H9 (cell line): ENCODE data around the gene ACAD10. TPM values are rescaled to one million over a fixed set of nuclear protein-coding genes. Genes with fewer than 3 reads are reported as not detected.

Experiments used
- DNase-seq: peaks from one replicate; pipeline ENCODE4 v3.0.0-alpha.2; 2017
- H2AFZ ChIP-seq: one replicate; pipeline ENCODE4 v1.6.1; 2013; ENCODE audit warnings: mild to moderate bottlenecking, low read length, control low read depth, moderate library complexity
- H2AK5ac ChIP-seq: 2 replicates; pipeline ENCODE4 v1.6.1; 2013; ENCODE audit warnings: low read length, control low read depth, mixed read lengths; ENCODE audit not compliant: insufficient read length
- H2BK120ac ChIP-seq: one replicate; pipeline ENCODE4 v1.6.1; 2013; ENCODE audit warnings: low read depth, mild to moderate bottlenecking, low read length, control low read depth, inconsistent platforms; ENCODE audit not compliant: poor library complexity, severe bottlenecking
- H2BK12ac ChIP-seq: 2 replicates; pipeline ENCODE4 v1.6.1; 2013; ENCODE audit warnings: low read length, control low read depth, mixed read lengths, low read depth; ENCODE audit not compliant: insufficient read length
- H2BK15ac ChIP-seq: 2 replicates; pipeline ENCODE4 v1.6.1; 2013; ENCODE audit warnings: low read depth, low read length, control low read depth
- H2BK20ac ChIP-seq: one replicate; pipeline ENCODE4 v1.6.1; 2013; ENCODE audit warnings: low read depth, mild to moderate bottlenecking, low read length, control low read depth, inconsistent platforms; ENCODE audit not compliant: poor library complexity, severe bottlenecking
- H2BK5ac ChIP-seq: 2 replicates; pipeline ENCODE4 v1.6.1; 2013; ENCODE audit warnings: low read length, control low read depth, mixed read lengths; ENCODE audit not compliant: insufficient read length
- H3K14ac ChIP-seq: 2 replicates; pipeline ENCODE4 v1.6.1; 2013; ENCODE audit warnings: low read length, control low read depth; ENCODE audit not compliant: insufficient read depth
- H3K18ac ChIP-seq: 2 replicates; pipeline ENCODE4 v1.6.1; 2013; ENCODE audit warnings: low read depth, mild to moderate bottlenecking, mixed read lengths, low read length, control low read depth; ENCODE audit not compliant: insufficient read length
- H3K23ac ChIP-seq: 2 replicates; pipeline ENCODE4 v1.6.1; 2013; ENCODE audit warnings: low read length, control low read depth, mixed read lengths, low read depth; ENCODE audit not compliant: insufficient read length
- H3K23me2 ChIP-seq: 2 replicates; pipeline ENCODE4 v1.6.1; 2013; ENCODE audit warnings: low read depth, mild to moderate bottlenecking, mixed read lengths, low read length, control low read depth; ENCODE audit not compliant: insufficient read length, poor library complexity, severe bottlenecking
- H3K27ac ChIP-seq: 2 replicates; pipeline ENCODE4 v1.5.1; 2013; ENCODE audit warnings: low read length, control low read depth, mixed read lengths, low read depth; ENCODE audit not compliant: insufficient read length
- H3K27me3 ChIP-seq: 2 replicates; pipeline ENCODE4 v1.6.1; 2013; ENCODE audit warnings: low read length, control low read depth, inconsistent platforms; ENCODE audit not compliant: insufficient read depth
- H3K4ac ChIP-seq: 2 replicates; pipeline ENCODE4 v1.6.1; 2013; ENCODE audit warnings: low read depth, mild to moderate bottlenecking, control low read depth, inconsistent platforms, low read length, moderate library complexity
- H3K4me1 ChIP-seq: 2 replicates; pipeline ENCODE4 v1.6.1; 2013; ENCODE audit warnings: low read length, control low read depth, inconsistent platforms; ENCODE audit not compliant: insufficient read depth
- H3K4me2 ChIP-seq: 2 replicates; pipeline ENCODE4 v1.6.1; 2013; ENCODE audit warnings: low read length, control low read depth, mixed read lengths; ENCODE audit not compliant: insufficient read length, insufficient read depth
- H3K56ac ChIP-seq: 2 replicates; pipeline ENCODE4 v1.6.1; 2013; ENCODE audit warnings: low read depth, mild to moderate bottlenecking, mixed read lengths, low read length, control low read depth; ENCODE audit not compliant: insufficient read length
- H3K79me1 ChIP-seq: 2 replicates; pipeline ENCODE4 v1.6.1; 2013; ENCODE audit warnings: low read depth, mild to moderate bottlenecking, moderate library complexity, low read length, control low read depth, inconsistent platforms; ENCODE audit not compliant: insufficient read depth, poor library complexity, severe bottlenecking
- H3K79me2 ChIP-seq: 2 replicates; pipeline ENCODE4 v1.6.1; 2013; ENCODE audit warnings: low read length, control low read depth, inconsistent platforms; ENCODE audit not compliant: insufficient read depth
- H3K9ac ChIP-seq: 2 replicates; pipeline ENCODE4 v1.6.1; 2013; ENCODE audit warnings: low read length, control low read depth, mixed read lengths; ENCODE audit not compliant: insufficient read length; ENCODE audit errors: extremely low read depth
- H3K9me3 ChIP-seq: one replicate; pipeline ENCODE4 v1.6.1; 2013; ENCODE audit warnings: low read depth, low read length, inconsistent platforms; ENCODE audit not compliant: control insufficient read depth
- H3T11ph ChIP-seq: one replicate; pipeline ENCODE4 v1.6.1; 2013; ENCODE audit warnings: mild to moderate bottlenecking, low read length, control low read depth, inconsistent platforms
- H4K20me1 ChIP-seq: one replicate; pipeline ENCODE4 v1.6.1; 2013; ENCODE audit not compliant: control insufficient read depth, insufficient read length, insufficient read depth
- H4K5ac ChIP-seq: 2 replicates; pipeline ENCODE4 v1.6.1; 2013; ENCODE audit warnings: low read depth, mild to moderate bottlenecking, mixed read lengths, low read length, control low read depth; ENCODE audit not compliant: insufficient read length
- H4K8ac ChIP-seq: replicated peaks from 2 replicates; pipeline ENCODE4 v1.6.1; 2013; ENCODE audit warnings: low read length, control low read depth, mixed read lengths, low read depth; ENCODE audit not compliant: insufficient read length
- H4K91ac ChIP-seq: 2 replicates; pipeline ENCODE4 v1.6.1; 2013; ENCODE audit warnings: low read depth, mild to moderate bottlenecking, moderate library complexity, mixed read lengths, low read length, control low read depth; ENCODE audit not compliant: insufficient read length
- H3K27ac Mint-ChIP-seq, 3 experiments: 2 replicates in 2 of 3; 3 replicates in 1 of 3; pipeline ENCODE4 v1.8.0; 2020 to 2021; ENCODE audit warnings: mixed read lengths in 3 of 3, mild to moderate bottlenecking in 1 of 3, moderate library complexity in 1 of 3
- H3K27me3 Mint-ChIP-seq: 2 replicates; pipeline ENCODE4 v1.8.0; 2021; ENCODE audit warnings: low read depth, mild to moderate bottlenecking, moderate library complexity, mixed read lengths
- H3K36me3 Mint-ChIP-seq, 3 experiments: 2 replicates in 2 of 3; 3 replicates in 1 of 3; pipeline ENCODE4 v1.8.0; 2020 to 2021; ENCODE audit warnings: low read depth in 3 of 3, mixed read lengths in 3 of 3; ENCODE audit not compliant: insufficient read depth in 1 of 3
- H3K4me1 Mint-ChIP-seq, 2 experiments: 2 replicates each; pipeline ENCODE4 v1.8.0; 2020; ENCODE audit warnings: mixed read lengths in 2 of 2
- H3K4me3 Mint-ChIP-seq, 2 experiments: 2 replicates in 1 of 2; 3 replicates in 1 of 2; pipeline ENCODE4 v1.8.0; 2020 to 2021; ENCODE audit warnings: mild to moderate bottlenecking in 2 of 2, mixed read lengths in 2 of 2, moderate library complexity in 1 of 2
- H3K9me3 Mint-ChIP-seq, 2 experiments: 2 replicates in 1 of 2; 3 replicates in 1 of 2; pipeline ENCODE4 v1.8.0; 2020; ENCODE audit warnings: mild to moderate bottlenecking in 2 of 2, mixed read lengths in 2 of 2, moderate library complexity in 1 of 2
- CTCF ChIP-seq: fragments of 200-600 bp; sonication (generic); conservative IDR thresholded peaks from 3 replicates; pipeline ENCODE4 v1.8.0; 2021; ENCODE audit warnings: antibody characterized with exemption, mild to moderate bottlenecking
- WGBS: extraction: QIAGEN DNeasy Blood & Tissue Kit; methylation state at CpG from one replicate; pipeline ENCODE4 v1.1.7; 2013; ENCODE audit warnings: missing lambda C conversion rate, low lambda C conversion rate, mixed read lengths; ENCODE audit not compliant: insufficient read length; ENCODE audit errors: extremely low coverage; 5-methylcytosine and 5-hydroxymethylcytosine counted together
- total RNA-seq: library from RNA; stranded (reverse); gene quantifications from 2 replicates; pipeline ENCODE4 v1.2.1, GENCODE V29; 2021

The ACAD10 gene
- total RNA-seq, 1 experiment from 2014 or later = 25.7 TPM

- H2BK20ac ChIP-seq = no peak overlapping the region
- H3K18ac ChIP-seq = no peak overlapping the region
- no peaks in the 10 kb centered on the region for H3K23me2 ChIP-seq
- no peak overlapping the region for H2BK15ac ChIP-seq
- no peak for TF ChIP-seq CTCF
- H3K9ac ChIP-seq = no peak overlapping the region
- peaks cover 19 to 39% (median 37%) of the 10 kb centered on the region in 3 experiments for H3K36me3 Mint-ChIP-seq
- H3K79me1 ChIP-seq = no peaks in the 10 kb centered on the region
- no peaks in the 10 kb centered on the region for H3K79me2 ChIP-seq
- no peaks in the 10 kb centered on the region for H3K4me1 ChIP-seq
- no peaks in the 10 kb centered on the region for H3K27me3 Mint-ChIP-seq
- H3K27ac Mint-ChIP-seq = no peak overlapping the region
- H2AK5ac ChIP-seq = no peak overlapping the region
- no peak for DNase-seq
- no peak overlapping the region for H4K91ac ChIP-seq
- H4K20me1 ChIP-seq = no peaks in the 10 kb centered on the region
- no peak overlapping the region for H3K14ac ChIP-seq
- no peak overlapping the region for H2BK12ac ChIP-seq
- WGBS = no CpG with 5 or more reads among the region's 4 CpGs
- H3K23ac ChIP-seq = no peak overlapping the region
- H3K27ac ChIP-seq = no peak overlapping the region
- H3K4me1 Mint-ChIP-seq = no peaks in the 10 kb centered on the region
- H3T11ph ChIP-seq = no peak overlapping the region
- H2AFZ ChIP-seq = no peak overlapping the region
- H3K4me2 ChIP-seq = no peak overlapping the region
- H2BK5ac ChIP-seq = no peak overlapping the region
- no peak overlapping the region for H4K5ac ChIP-seq
- H4K8ac ChIP-seq = no peak overlapping the region
- H3K4ac ChIP-seq = no peak overlapping the region
- no peak overlapping the region for H3K56ac ChIP-seq
- no peaks in the 10 kb centered on the region for H3K27me3 ChIP-seq
- H3K4me3 Mint-ChIP-seq = no peak overlapping the region
- H2BK120ac ChIP-seq = no peak overlapping the region
- H3K9me3 Mint-ChIP-seq = no peaks in the 10 kb centered on the region
- no peaks in the 10 kb centered on the region for H3K9me3 ChIP-seq
Observed at GRCh38 chr12:111798182-111798581, 112.3 kb downstream of the ACAD10 start.
